ENCODE data around the gene CCM2L.

Gene CCM2L

DNA sequence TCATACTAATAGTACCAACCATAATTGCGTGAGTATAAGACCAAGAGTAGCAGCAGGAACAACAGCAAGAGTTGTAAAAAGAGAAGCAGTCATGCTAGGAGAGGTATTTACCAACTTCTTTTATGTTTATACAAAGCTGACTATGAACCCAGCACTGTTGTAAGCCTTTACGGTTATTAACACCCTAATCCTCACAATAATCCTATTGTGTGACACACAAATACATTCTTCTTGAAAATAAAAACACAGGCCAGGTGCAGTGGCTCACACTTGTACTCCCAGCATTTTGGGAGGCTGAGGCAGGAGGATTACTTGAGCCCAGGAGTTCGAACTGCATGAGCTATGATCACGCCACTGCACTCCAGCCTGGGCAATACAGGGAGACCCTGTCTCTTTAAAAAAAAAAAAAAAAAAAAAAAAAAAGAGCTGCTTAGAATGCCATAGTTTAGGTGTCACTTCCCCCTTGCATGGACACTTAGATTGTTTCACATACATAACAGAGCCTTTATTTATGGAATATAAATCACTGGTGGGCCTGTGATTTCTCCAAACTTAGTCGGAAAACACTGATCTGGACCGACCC is 62.0 kb downstream of the CCM2L start:
- no peaks in the 10 kb centered on the region for H3K36me3 ChIP-seq (ENCODE audit: control insufficient read depth, insufficient read depth, low read length)
- no peaks in the 10 kb centered on the region for H3K27me3 ChIP-seq (ENCODE audit: control insufficient read depth, insufficient read depth, low read length)
- no peak overlapping the region for H3K9ac ChIP-seq (ENCODE audit: low read length)
- no peak overlapping the region for H3K4me3 ChIP-seq (ENCODE audit: low read length)
- H3K27ac ChIP-seq (ENCODE audit: low read depth, low read length), result no peak overlapping the region
- H3K4me1 ChIP-seq (ENCODE audit: control insufficient read depth, insufficient read depth, low read length), result no peaks in the 10 kb centered on the region

DNA sequence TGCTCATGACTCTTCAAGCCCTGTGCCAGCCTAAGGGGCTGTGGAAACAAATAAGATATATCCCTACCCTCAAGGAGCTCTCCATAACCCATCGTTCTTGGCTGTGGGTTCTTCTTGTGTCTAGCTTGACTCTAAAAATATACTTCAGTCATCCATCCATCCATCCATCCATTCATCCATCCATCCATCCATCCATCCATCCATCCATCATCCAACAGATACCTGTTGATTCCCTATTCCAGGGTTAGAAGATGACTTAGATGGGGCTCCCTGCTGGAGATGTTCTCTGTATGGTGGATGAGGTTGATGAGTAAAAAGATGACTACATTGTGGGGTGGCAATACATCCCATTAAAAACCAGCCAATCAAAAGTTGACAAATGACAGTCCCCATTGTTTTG is 65.3 kb downstream of the CCM2L start:
- H3K4me3 ChIP-seq (ENCODE audit: low read length), result no peak overlapping the region
- no peak overlapping the region for H3K27ac ChIP-seq (ENCODE audit: low read depth, low read length)
- no peak overlapping the region for H3K9ac ChIP-seq (ENCODE audit: low read length)
- H3K4me1 ChIP-seq (ENCODE audit: control insufficient read depth, insufficient read depth, low read length), result no peaks in the 10 kb centered on the region
- no peaks in the 10 kb centered on the region for H3K36me3 ChIP-seq (ENCODE audit: control insufficient read depth, insufficient read depth, low read length)
- no peaks in the 10 kb centered on the region for H3K27me3 ChIP-seq (ENCODE audit: control insufficient read depth, insufficient read depth, low read length)

DNA sequence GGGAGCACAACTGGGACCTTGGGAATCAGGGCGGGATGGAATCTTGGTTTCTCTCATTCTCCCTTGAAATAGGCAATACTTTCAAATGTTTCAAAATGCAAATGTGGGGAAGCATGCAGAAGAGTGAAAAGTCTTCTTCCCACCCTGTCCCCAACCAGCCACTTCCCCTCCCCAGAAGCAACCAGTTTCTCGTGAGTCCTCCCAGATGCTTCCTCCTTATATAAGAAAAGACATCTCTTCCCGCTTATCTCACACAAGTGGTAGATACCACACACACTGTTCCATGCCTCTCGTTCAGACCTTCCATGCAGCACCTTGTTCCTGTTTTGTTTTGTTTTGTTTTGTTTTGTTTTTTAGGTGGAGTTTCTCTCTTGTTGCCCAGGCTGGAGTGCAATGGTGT is 67.0 kb downstream of the CCM2L start:
- no peaks in the 10 kb centered on the region for H3K27me3 ChIP-seq (ENCODE audit: control insufficient read depth, insufficient read depth, low read length)

DNA sequence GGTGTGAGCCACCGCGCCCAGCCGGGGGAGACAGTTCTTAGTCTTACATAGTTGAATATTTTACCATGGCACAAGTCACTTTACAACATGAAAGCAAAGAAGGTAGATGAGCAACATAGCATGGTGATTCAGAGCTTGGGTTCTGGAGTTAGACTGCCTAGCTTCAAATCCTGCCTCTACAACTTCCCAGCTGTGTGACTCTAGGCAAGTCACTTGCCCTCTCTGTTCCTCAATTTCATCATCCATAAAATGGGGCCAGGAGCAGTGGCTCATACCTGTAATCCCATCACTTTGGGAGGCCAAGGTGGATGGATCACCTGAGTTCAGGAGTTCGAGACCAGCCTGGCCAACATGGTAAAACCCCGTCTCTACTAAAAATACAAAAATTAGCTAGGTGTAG is 68.1 kb downstream of the CCM2L start:
- H3K9ac ChIP-seq (ENCODE audit: low read length), result no peak overlapping the region
- H3K4me3 ChIP-seq (ENCODE audit: low read length), result no peak overlapping the region
- H3K4me1 ChIP-seq (ENCODE audit: control insufficient read depth, insufficient read depth, low read length), result no peaks in the 10 kb centered on the region
- H3K27me3 ChIP-seq (ENCODE audit: control insufficient read depth, insufficient read depth, low read length), result no peaks in the 10 kb centered on the region
- H3K27ac ChIP-seq (ENCODE audit: low read depth, low read length), result no peak overlapping the region
- H3K36me3 ChIP-seq (ENCODE audit: control insufficient read depth, insufficient read depth, low read length), result no peaks in the 10 kb centered on the region

More for the DNA sequence above, 67.0 kb downstream of the CCM2L start:
- Histone ChIP-seq H3K27ac (ENCODE audit: low read depth, low read length) (no peak overlapping the region), H3K36me3 (ENCODE audit: control insufficient read depth, insufficient read depth, low read length) (no peaks in the 10 kb centered on the region), H3K4me1 (ENCODE audit: control insufficient read depth, insufficient read depth, low read length) (no peaks in the 10 kb centered on the region), H3K4me3 (ENCODE audit: low read length) (no peak overlapping the region), H3K9ac (ENCODE audit: low read length) (no peak overlapping the region)

DNA sequence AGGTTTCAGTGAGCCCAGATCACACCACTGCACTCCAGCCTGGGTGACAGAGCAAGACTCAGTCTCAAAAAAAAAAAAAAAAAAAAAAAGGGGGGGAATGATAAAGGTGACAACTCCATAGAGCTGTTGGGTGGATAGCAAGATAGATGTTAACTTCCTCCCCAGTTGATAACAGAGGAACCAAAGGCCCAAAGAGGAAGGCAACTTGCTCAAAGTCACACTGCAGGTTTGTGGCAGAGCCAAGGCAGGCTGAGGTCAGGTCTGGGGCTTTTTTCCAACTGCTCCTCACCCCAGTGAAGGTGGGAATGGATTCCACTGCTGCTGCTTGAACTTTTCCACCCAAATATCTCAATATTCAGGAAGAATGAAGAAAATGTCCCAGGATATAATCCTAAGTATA is 68.6 kb downstream of the CCM2L start:
- Histone ChIP-seq H3K4me1 (ENCODE audit: control insufficient read depth, insufficient read depth, low read length) (no peaks in the 10 kb centered on the region), H3K4me3 (ENCODE audit: low read length) (no peak overlapping the region), H3K36me3 (ENCODE audit: control insufficient read depth, insufficient read depth, low read length) (no peaks in the 10 kb centered on the region), H3K27ac (ENCODE audit: low read depth, low read length) (no peak overlapping the region), H3K27me3 (ENCODE audit: control insufficient read depth, insufficient read depth, low read length) (no peaks in the 10 kb centered on the region), H3K9ac (ENCODE audit: low read length) (no peak overlapping the region)

DNA sequence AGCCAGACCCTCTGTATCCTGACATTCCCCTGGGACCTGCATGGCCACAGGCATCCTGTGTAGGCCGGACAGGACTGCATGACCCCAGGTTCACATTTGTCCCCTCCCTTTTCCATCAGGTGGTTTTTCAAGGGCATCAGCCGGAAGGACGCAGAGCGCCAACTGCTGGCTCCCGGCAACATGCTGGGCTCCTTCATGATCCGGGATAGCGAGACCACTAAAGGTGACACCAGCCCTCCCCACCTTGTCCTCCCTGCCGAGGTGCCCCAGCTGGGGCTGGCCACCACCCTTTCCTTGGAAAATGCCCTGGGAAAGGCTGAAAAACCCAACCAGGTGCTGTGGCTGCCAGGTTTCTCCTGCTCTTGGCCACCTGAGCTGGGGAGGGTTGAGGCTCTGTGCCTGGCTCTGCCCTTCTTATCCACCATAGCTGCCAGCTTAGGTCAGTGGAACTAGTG is 69.4 kb downstream of the CCM2L start:
- H3K4me3 ChIP-seq (ENCODE audit: low read length), result no peak overlapping the region
- H3K9ac ChIP-seq (ENCODE audit: low read length), result no peak overlapping the region
- H3K36me3 ChIP-seq (ENCODE audit: control insufficient read depth, insufficient read depth, low read length), result no peaks in the 10 kb centered on the region
- no peak overlapping the region for H3K27ac ChIP-seq (ENCODE audit: low read depth, low read length)
- H3K4me1 ChIP-seq (ENCODE audit: control insufficient read depth, insufficient read depth, low read length), result no peaks in the 10 kb centered on the region
- H3K27me3 ChIP-seq (ENCODE audit: control insufficient read depth, insufficient read depth, low read length), result no peaks in the 10 kb centered on the region

DNA sequence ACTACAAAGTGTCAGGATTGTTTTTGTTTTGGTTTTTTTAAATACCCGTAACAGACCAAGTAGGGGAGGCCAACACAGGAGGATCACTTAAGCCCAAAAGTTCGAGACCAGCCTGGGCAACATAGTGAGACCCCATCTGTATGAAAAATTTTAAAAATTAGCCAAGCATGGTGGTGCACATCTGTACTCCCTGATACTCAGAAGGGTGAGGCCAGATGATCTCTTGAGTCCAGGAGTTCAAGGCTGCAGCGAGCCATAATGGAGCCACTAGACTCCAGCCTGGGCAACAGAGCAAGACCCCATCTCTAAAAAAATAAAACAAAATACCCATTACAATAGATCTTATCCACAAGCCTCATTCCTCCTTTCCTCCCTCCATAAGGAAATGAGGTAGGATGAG is 70.5 kb downstream of the CCM2L start:
- Histone ChIP-seq H3K27ac (ENCODE audit: low read depth, low read length) (no peak overlapping the region), H3K4me3 (ENCODE audit: low read length) (no peak overlapping the region), H3K9ac (ENCODE audit: low read length) (no peak overlapping the region), H3K36me3 (ENCODE audit: control insufficient read depth, insufficient read depth, low read length) (no peaks in the 10 kb centered on the region), H3K4me1 (ENCODE audit: control insufficient read depth, insufficient read depth, low read length) (no peaks in the 10 kb centered on the region), H3K27me3 (ENCODE audit: control insufficient read depth, insufficient read depth, low read length) (no peaks in the 10 kb centered on the region)

Measured in rectal smooth muscle tissue (tissue), 1 donor.